ENCODE data around the gene SLC25A29.
"Not testable (repeated sequence)": the region's sequence is repeated elsewhere in the genome, so short reads cannot be mapped to it uniquely, and the experiment has no call there.

SLC25A29 gene

GRCh38 chr14:100285913-100286400, 20.3 kb downstream of the SLC25A29 start:
- Mint-ChIP-seq H3K9me3 (no peaks in the 10 kb centered on the region), H3K4me3 (peak overlapping the region; percentile 76), H3K4me1 (peaks cover 13% of the 10 kb centered on the region), H3K27ac (peak overlapping the region; percentile 94), H3K36me3 (peaks cover 46% of the 10 kb centered on the region)
- ATAC-seq (no peak), DNase-seq (ENCODE audit: low spot score in 2 of 2) (no peak)

DNA sequence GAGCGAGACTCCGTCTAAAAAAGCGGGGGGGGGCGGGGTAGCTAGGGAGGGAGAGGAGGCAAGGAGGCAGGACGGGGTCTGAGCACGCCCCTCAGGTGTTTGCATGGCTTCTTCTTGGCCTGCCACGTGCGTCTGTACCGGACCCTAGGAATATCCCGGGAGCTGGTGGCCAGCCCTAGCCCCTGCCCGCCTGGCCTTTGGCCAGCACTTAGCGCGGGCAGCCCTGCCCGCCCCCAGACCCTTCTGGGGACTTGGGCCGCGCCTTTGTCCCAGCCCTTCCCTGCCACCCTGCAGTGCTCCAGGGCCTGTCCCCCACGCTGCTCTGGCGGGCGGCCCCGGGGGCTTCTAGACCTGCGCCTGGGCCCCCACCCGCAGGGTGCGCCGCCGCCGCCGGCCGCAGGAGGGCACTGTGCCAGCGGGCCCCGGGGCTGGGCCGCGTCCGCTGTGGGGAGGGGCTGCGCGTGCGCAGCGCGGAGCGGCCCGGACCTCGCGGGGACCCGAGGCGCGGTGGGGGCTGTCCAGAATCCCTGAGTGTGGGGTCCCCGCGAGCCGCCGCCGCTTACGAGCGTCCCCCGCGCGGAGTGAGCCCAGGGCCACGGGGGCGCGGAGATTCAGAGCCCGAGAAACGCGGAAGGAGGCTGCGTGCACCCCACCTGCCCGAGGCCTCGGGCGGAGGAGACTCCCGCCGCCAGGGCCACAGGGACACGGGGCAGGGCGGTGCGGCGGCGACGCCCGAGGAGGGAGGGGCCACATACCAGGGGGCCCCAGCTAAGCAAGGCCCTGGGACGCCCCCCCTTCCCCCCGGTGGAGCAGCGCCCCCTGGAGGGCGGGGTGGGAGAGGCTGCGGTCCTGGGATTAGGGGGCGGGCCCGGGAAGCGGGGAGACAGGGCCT, 21.0 kb downstream of the SLC25A29 start:
- Mint-ChIP-seq H3K4me3 (peak overlapping the region; percentile 76), H3K4me1 (peaks cover 13% of the 10 kb centered on the region), H3K36me3 (peaks cover 53% of the 10 kb centered on the region), H3K27ac (peak overlapping the region; percentile 94), H3K9me3 (no peaks in the 10 kb centered on the region)
- DNase-seq (ENCODE audit: low spot score in 2 of 2), result peak; percentile 92 to 93
- ATAC-seq, result peak; percentile 87

GRCh38 chr14:100283984-100284881, 22.0 kb downstream of the SLC25A29 start:
- Mint-ChIP-seq H3K36me3 (peaks cover 53% of the 10 kb centered on the region), H3K4me3 (peak overlapping the region; percentile 76), H3K9me3 (no peaks in the 10 kb centered on the region), H3K4me1 (peaks cover 19% of the 10 kb centered on the region), H3K27ac (peak overlapping the region; percentile 86)
- no peak for DNase-seq (ENCODE audit: low spot score in 2 of 2)
- no peak for ATAC-seq

GRCh38 chr14:100283436-100283835, 22.8 kb downstream of the SLC25A29 start:
- DNase-seq (ENCODE audit: low spot score in 2 of 2); H3K4me3 Mint-ChIP-seq; ATAC-seq; H3K9me3 Mint-ChIP-seq: not testable (repeated sequence)
- peaks cover 23% of the 10 kb centered on the region for H3K4me1 Mint-ChIP-seq
- H3K27ac Mint-ChIP-seq, result peak overlapping the region; percentile 23
- peaks cover 53% of the 10 kb centered on the region for H3K36me3 Mint-ChIP-seq

GRCh38 chr14:100282766-100283419, 23.4 kb downstream of the SLC25A29 start:
- Mint-ChIP-seq H3K36me3 (peaks cover 56% of the 10 kb centered on the region), H3K27ac (peak overlapping the region; percentile 23), H3K9me3 (no peaks in the 10 kb centered on the region), H3K4me1 (peaks cover 25% of the 10 kb centered on the region), H3K4me3 (no peak overlapping the region)
- ATAC-seq (no peak), DNase-seq (ENCODE audit: low spot score in 2 of 2) (no peak)

DNA sequence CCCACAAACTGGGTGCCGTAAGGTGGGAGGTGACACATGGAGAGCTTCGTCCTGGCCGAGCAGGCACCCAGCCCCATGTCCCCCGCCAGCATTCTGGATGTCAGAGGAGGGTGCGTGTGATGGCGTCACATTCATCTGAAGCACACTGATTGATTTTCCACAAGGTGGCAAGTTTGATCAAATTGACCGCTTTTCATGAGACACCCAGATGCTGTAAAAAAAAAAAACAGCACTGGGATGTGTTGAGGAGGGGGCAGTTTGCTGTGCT, 24.2 kb downstream of the SLC25A29 start:
- H3K4me3 Mint-ChIP-seq, result no peak overlapping the region
- ATAC-seq (no peak), DNase-seq (ENCODE audit: low spot score in 2 of 2) (no peak)
- H3K4me1 Mint-ChIP-seq, result peaks cover 25% of the 10 kb centered on the region
- no peaks in the 10 kb centered on the region for H3K9me3 Mint-ChIP-seq
- peaks cover 65% of the 10 kb centered on the region for H3K36me3 Mint-ChIP-seq
- peak overlapping the region; percentile 23 for H3K27ac Mint-ChIP-seq

DNA sequence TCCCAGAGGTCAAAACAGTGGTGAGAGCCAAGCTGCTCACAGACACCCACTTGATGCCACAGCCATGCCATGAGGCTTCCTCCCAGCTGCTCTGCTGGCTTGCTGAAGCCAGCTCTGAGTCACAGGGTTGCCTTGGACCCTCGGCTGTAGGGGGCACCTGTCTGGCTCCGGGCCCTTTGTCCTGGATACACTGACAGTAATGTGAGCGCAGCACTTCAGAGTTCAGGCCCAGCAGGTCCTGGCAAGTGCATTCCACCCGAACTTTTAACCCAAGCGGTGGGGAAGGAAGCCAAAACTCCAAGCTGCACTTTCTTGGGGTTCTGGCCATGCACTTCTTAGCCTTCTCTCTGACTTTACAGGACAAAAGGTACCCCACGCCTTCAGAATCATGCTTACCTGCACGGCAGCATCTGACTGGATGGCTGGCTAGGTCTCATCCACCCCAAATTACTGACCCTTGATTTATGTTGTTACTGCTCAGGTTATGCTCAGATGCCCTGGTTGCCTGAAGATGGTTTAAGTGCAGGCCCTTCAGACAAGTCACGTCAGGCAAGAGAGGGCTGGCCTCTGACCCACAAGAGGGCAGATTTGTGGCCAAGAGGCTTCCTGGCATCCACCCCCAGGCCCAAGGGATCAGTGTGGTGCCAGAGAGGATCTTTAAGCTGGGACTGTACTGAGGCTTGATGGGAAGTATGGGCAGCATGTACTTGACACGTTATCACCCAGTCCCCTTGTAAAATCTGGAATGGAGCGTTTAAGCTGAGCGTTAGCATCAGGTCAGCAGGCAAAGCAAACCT, 24.8 kb downstream of the SLC25A29 start:
- DNase-seq (ENCODE audit: low spot score in 2 of 2) (no peak), ATAC-seq (no peak)
- Mint-ChIP-seq H3K27ac (peak overlapping the region; percentile 23), H3K4me1 (peaks cover 25% of the 10 kb centered on the region), H3K4me3 (no peak overlapping the region), H3K36me3 (peaks cover 70% of the 10 kb centered on the region), H3K9me3 (no peaks in the 10 kb centered on the region)

DNA sequence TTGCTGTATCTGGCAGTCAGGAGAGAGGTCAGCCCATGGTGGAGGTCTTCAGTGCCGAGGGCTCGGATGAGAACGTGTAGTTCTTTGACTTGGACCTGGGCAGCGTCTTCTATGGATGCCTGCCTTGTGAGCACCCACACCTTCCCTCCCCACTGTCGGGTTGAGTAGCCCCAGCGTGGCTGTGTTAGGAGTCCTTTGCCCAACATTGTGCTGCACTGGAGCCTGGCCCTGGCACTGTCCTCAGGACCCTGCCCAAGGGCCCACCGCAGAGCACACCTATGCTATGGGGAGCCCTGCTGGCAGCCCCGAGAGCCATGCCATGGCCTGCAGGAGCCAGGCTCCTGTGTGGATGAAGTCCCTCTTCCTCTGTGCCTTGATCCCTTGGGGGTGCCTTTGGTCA, 26.7 kb downstream of the SLC25A29 start:
- DNase-seq (ENCODE audit: low spot score in 2 of 2) (no peak), ATAC-seq (no peak)
- Mint-ChIP-seq H3K27ac (peak overlapping the region; percentile 6), H3K9me3 (no peaks in the 10 kb centered on the region), H3K4me1 (peaks cover 32% of the 10 kb centered on the region), H3K36me3 (peaks cover 87% of the 10 kb centered on the region), H3K4me3 (no peak overlapping the region)

DNA sequence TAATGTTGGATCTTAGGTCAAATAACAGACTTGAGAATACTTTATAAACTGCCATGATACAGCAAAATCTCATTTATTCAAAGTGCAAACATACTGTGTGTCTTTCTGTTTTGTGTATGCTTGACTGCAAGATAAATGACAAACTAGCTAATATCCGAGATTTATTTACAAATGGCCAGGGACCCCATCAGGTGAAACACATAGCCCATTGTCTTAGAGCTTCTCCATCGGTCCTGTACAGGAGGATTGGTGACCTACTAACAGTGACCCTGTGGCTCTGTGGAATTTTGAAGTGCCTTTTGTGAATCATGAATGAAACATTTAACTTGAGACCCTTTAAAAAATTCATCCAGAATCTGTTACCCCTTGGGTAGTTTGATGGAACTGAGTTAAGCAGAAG, 27.1 kb downstream of the SLC25A29 start:
- H3K36me3 Mint-ChIP-seq, result peaks cover 87% of the 10 kb centered on the region
- DNase-seq (ENCODE audit: low spot score in 2 of 2) (no peak), ATAC-seq (no peak)
- H3K27ac Mint-ChIP-seq, result no peak overlapping the region
- H3K4me3 Mint-ChIP-seq, result no peak overlapping the region
- no peaks in the 10 kb centered on the region for H3K9me3 Mint-ChIP-seq
- peaks cover 32% of the 10 kb centered on the region for H3K4me1 Mint-ChIP-seq

- Mint-ChIP-seq H3K4me1 (peaks cover 34% of the 10 kb centered on the region), H3K36me3 (peaks cover 90% of the 10 kb centered on the region), H3K4me3 (no peak overlapping the region), H3K9me3 (no peaks in the 10 kb centered on the region), H3K27ac (peak overlapping the region; percentile 26)
- ATAC-seq, result peak; percentile 35
- no peak for DNase-seq (ENCODE audit: low spot score in 2 of 2)
Observed at GRCh38 chr14:100278702-100279101, 27.5 kb downstream of the SLC25A29 start.

- no peaks in the 10 kb centered on the region for H3K9me3 Mint-ChIP-seq
- no peak overlapping the region for H3K4me3 Mint-ChIP-seq
- peaks cover 34% of the 10 kb centered on the region for H3K4me1 Mint-ChIP-seq
- H3K36me3 Mint-ChIP-seq, result peaks cover 89% of the 10 kb centered on the region
- DNase-seq (ENCODE audit: low spot score in 2 of 2) (no peak), ATAC-seq (peak; percentile 90)
- H3K27ac Mint-ChIP-seq, result peak overlapping the region; percentile 60
Observed at GRCh38 chr14:100275214-100275613, 31.0 kb downstream of the SLC25A29 start.

DNA sequence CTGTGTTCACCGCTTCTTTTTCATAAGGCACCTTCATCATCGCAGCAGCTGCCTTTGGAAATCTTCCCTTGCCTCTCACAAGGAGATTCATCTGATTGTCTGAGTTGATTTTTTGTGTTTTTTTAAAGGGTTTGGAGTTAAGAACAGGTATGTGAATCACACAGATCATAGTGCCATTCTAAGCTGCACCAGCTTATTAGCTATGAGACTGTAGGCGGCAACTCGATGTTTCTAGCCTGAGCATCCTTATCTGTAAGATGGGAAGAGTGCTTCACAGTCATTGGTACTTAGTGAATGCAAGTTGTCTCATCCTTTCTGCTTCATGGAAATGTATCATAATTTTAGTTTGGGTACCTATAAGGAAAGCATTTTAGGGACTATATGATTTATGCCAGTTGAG, 32.0 kb downstream of the SLC25A29 start:
- H3K4me3 Mint-ChIP-seq, result no peak overlapping the region
- H3K9me3 Mint-ChIP-seq, result no peaks in the 10 kb centered on the region
- ATAC-seq, result no peak
- DNase-seq (ENCODE audit: low spot score in 2 of 2), result no peak
- H3K36me3 Mint-ChIP-seq, result peaks cover 92% of the 10 kb centered on the region
- H3K4me1 Mint-ChIP-seq, result peaks cover 29% of the 10 kb centered on the region
- H3K27ac Mint-ChIP-seq, result peak overlapping the region; percentile 60

GRCh38 chr14:100271247-100271939, 34.9 kb downstream of the SLC25A29 start:
- Mint-ChIP-seq H3K36me3 (peaks cover 76% of the 10 kb centered on the region), H3K4me1 (peaks cover 42% of the 10 kb centered on the region), H3K27ac (no peak overlapping the region), H3K4me3 (no peak overlapping the region), H3K9me3 (no peaks in the 10 kb centered on the region)
- ATAC-seq (no peak), DNase-seq (ENCODE audit: low spot score in 2 of 2) (no peak)

- H3K4me1 Mint-ChIP-seq, result peaks cover 43% of the 10 kb centered on the region
- H3K27ac Mint-ChIP-seq, result no peak overlapping the region
- DNase-seq (ENCODE audit: low spot score in 2 of 2) (no peak), ATAC-seq (no peak)
- peaks cover 70% of the 10 kb centered on the region for H3K36me3 Mint-ChIP-seq
- H3K4me3 Mint-ChIP-seq, result no peak overlapping the region
- H3K9me3 Mint-ChIP-seq, result no peaks in the 10 kb centered on the region
Observed at GRCh38 chr14:100268591-100269207, 37.5 kb downstream of the SLC25A29 start.
